ENCODE results near the gene G3BP2. TPM values are rescaled to one million over a fixed set of nuclear protein-coding genes. Genes with fewer than 3 reads are reported as not detected.

Gene G3BP2
- total RNA-seq, 1 donor from 2014 or later: 204 TPM

DNA sequence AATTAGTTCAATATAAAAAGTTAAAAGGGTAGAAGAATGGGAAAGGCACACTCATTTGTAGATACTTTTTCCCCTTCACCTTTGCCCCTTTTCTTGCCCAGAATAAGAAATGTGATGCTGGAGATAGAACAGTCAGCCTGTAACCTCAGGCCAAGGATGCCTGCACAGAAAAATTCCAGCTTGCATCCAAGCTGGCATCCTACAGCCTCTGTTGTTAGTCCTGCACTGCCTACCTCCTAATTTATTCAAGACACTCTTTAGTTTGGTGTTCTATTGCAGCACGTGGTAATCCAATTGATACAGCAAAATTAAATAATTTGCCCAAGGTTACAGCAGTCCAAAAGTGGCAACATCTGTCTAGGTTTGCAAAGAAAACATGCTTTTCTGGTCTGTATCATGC is 41.5 kb upstream of the G3BP2 start:
- no peak overlapping the region for H3K4me3 ChIP-seq (ENCODE audit: low read depth, low read length)
- no peaks in the 10 kb centered on the region for H3K27me3 ChIP-seq (ENCODE audit: control insufficient read depth, insufficient read depth, low read length)
- FAIRE-seq: no peak
- no peaks in the 10 kb centered on the region for H3K36me3 ChIP-seq (ENCODE audit: control insufficient read depth, insufficient read depth, low read length)
- TF ChIP-seq, protein P1, sequence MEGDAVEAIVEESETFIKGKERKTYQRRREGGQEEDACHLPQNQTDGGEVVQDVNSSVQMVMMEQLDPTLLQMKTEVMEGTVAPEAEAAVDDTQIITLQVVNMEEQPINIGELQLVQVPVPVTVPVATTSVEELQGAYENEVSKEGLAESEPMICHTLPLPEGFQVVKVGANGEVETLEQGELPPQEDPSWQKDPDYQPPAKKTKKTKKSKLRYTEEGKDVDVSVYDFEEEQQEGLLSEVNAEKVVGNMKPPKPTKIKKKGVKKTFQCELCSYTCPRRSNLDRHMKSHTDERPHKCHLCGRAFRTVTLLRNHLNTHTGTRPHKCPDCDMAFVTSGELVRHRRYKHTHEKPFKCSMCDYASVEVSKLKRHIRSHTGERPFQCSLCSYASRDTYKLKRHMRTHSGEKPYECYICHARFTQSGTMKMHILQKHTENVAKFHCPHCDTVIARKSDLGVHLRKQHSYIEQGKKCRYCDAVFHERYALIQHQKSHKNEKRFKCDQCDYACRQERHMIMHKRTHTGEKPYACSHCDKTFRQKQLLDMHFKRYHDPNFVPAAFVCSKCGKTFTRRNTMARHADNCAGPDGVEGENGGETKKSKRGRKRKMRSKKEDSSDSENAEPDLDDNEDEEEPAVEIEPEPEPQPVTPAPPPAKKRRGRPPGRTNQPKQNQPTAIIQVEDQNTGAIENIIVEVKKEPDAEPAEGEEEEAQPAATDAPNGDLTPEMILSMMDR (IDR thresholded peaks at IDR 0.05; ENCODE audit: insufficient read depth, low read length, severe bottlenecking): no peak
- DNase-seq (ENCODE audit: low read depth): no peak

- FAIRE-seq: no peak
- no peaks in the 10 kb centered on the region for H3K36me3 ChIP-seq (ENCODE audit: control insufficient read depth, insufficient read depth, low read length)
- TF ChIP-seq, protein P1 (IDR thresholded peaks at IDR 0.05; ENCODE audit: insufficient read depth, low read length, severe bottlenecking): no peak
Measured at GRCh38 chr4:75714011-75714410, 40.8 kb upstream of the G3BP2 start.

GRCh38 chr4:75710246-75710645 is 37.0 kb upstream of the G3BP2 start:
- peak; percentile 18 for FAIRE-seq
- DNase-seq (ENCODE audit: low read depth): no peak
- TF ChIP-seq, protein P1 (IDR thresholded peaks at IDR 0.05; ENCODE audit: insufficient read depth, low read length, severe bottlenecking): no peak
- no peaks in the 10 kb centered on the region for H3K36me3 ChIP-seq (ENCODE audit: control insufficient read depth, insufficient read depth, low read length)
- H3K27me3 ChIP-seq (ENCODE audit: control insufficient read depth, insufficient read depth, low read length): no peaks in the 10 kb centered on the region
- no peak overlapping the region for H3K4me3 ChIP-seq (ENCODE audit: low read depth, low read length)

More at GRCh38 chr4:75714011-75714410, 40.8 kb upstream of the G3BP2 start:
- no peak overlapping the region for H3K4me3 ChIP-seq (ENCODE audit: low read depth, low read length)
- no peaks in the 10 kb centered on the region for H3K27me3 ChIP-seq (ENCODE audit: control insufficient read depth, insufficient read depth, low read length)
- no peak for DNase-seq (ENCODE audit: low read depth)

GRCh38 chr4:75708218-75708691 is 35.0 kb upstream of the G3BP2 start:
- FAIRE-seq: no peak

GRCh38 chr4:75705198-75705977 is 32.2 kb upstream of the G3BP2 start:
- Histone ChIP-seq H3K36me3 (ENCODE audit: control insufficient read depth, insufficient read depth, low read length) (no peaks in the 10 kb centered on the region), H3K27me3 (ENCODE audit: control insufficient read depth, insufficient read depth, low read length) (no peaks in the 10 kb centered on the region), H3K4me3 (ENCODE audit: low read depth, low read length) (no peak overlapping the region)
- FAIRE-seq (no peak), DNase-seq (ENCODE audit: low read depth) (no peak)
- TF ChIP-seq, protein P1 (IDR thresholded peaks at IDR 0.05; ENCODE audit: insufficient read depth, low read length, severe bottlenecking): no peak

More at GRCh38 chr4:75708218-75708691, 35.0 kb upstream of the G3BP2 start:
- TF ChIP-seq, protein P1 (IDR thresholded peaks at IDR 0.05; ENCODE audit: insufficient read depth, low read length, severe bottlenecking): no peak
- DNase-seq (ENCODE audit: low read depth): no peak
- no peak overlapping the region for H3K4me3 ChIP-seq (ENCODE audit: low read depth, low read length)
- no peaks in the 10 kb centered on the region for H3K36me3 ChIP-seq (ENCODE audit: control insufficient read depth, insufficient read depth, low read length)
- no peaks in the 10 kb centered on the region for H3K27me3 ChIP-seq (ENCODE audit: control insufficient read depth, insufficient read depth, low read length)

All from bronchial epithelial cell (primary cell).